Measurements from ENCODE around the gene CLCN7.

Gene CLCN7

GRCh38 chr16:1508494-1509187 is 33.8 kb upstream of the CLCN7 start:
- in situ Hi-C loops (cut with MboI; ENCODE audit: low pct_unique_long_range_greater_than_20kb, low sequenced_read_pairs, unreplicated experiment): no loop called here
- DNase-seq (ENCODE audit: low spot score): no peak
- TF ChIP-seq CTCF (IDR thresholded peaks at IDR 0.05; ENCODE audit: extremely low read depth, insufficient read depth, missing control alignments): no peak

- no peak for DNase-seq (ENCODE audit: low spot score)
- no peak for TF ChIP-seq CTCF (IDR thresholded peaks at IDR 0.05; ENCODE audit: extremely low read depth, insufficient read depth, missing control alignments)
- in situ Hi-C loops (cut with MboI; ENCODE audit: low pct_unique_long_range_greater_than_20kb, low sequenced_read_pairs, unreplicated experiment): no loop called here
These were observed 31.8 kb upstream of the CLCN7 start for GRCh38 chr16:1506494-1507213.

- no peak for DNase-seq (ENCODE audit: low spot score)
- TF ChIP-seq CTCF (IDR thresholded peaks at IDR 0.05; ENCODE audit: extremely low read depth, insufficient read depth, missing control alignments): no peak
- in situ Hi-C loops (cut with MboI; ENCODE audit: low pct_unique_long_range_greater_than_20kb, low sequenced_read_pairs, unreplicated experiment): no loop called here
These were observed 31.1 kb upstream of the CLCN7 start for GRCh38 chr16:1505912-1506311.

- in situ Hi-C loops (cut with MboI; ENCODE audit: low pct_unique_long_range_greater_than_20kb, low sequenced_read_pairs, unreplicated experiment): no loop called here
- no peak for DNase-seq (ENCODE audit: low spot score)
- TF ChIP-seq CTCF (IDR thresholded peaks at IDR 0.05; ENCODE audit: extremely low read depth, insufficient read depth, missing control alignments): no peak
These were observed 30.4 kb upstream of the CLCN7 start for GRCh38 chr16:1505073-1505844.

- in situ Hi-C loops (cut with MboI; ENCODE audit: low pct_unique_long_range_greater_than_20kb, low sequenced_read_pairs, unreplicated experiment): no loop called here
- no peak for DNase-seq (ENCODE audit: low spot score)
- no peak for TF ChIP-seq CTCF (IDR thresholded peaks at IDR 0.05; ENCODE audit: extremely low read depth, insufficient read depth, missing control alignments)
These were observed 28.5 kb upstream of the CLCN7 start for GRCh38 chr16:1503110-1503955.
